ENCODE results near the gene VOPP1.
"Not testable (repeated sequence)": the region's sequence is repeated elsewhere in the genome, so short reads cannot be mapped to it uniquely, and the experiment has no call there.

GRCh38 chr7:55609726-55610125, 37.4 kb upstream of the VOPP1 start:
- not testable (repeated sequence) for TF ChIP-seq POLR2A, CTCF, POLR2AphosphoS5 (IDR thresholded peaks at IDR 0.05)
